NCI-H446 treated with DMSO at 0.1 percent for 48 hours (cell line): ENCODE measurements around the gene TRDN.

Source experiments
- DNase-seq: peaks from one replicate; lab custom pipeline; 2025; lab: John Stamatoyannopoulos, UW

TRDN gene

GRCh38 chr6:123169774-123170095 lies 467.0 kb downstream of the TRDN start:
- DNase-seq: no peak

- DNase-seq: no peak
Measured at GRCh38 chr6:123168892-123169773, 467.6 kb downstream of the TRDN start.

GRCh38 chr6:123168466-123168865 lies 468.3 kb downstream of the TRDN start:
- no peak for DNase-seq
